Transverse colon (tissue), 4 donors: ENCODE data around the gene CSTB.

Experiments used
- EP300 ChIP-seq: sonication (generic); formaldehyde crosslinking; IDR thresholded peaks from one replicate; pipeline ENCODE4 v1.6.1; 2017; ENCODE audit warnings: antibody characterized with exemption, low read depth
- POLR2A ChIP-seq: fragments of 450-650 bp; IDR thresholded peaks from one replicate; pipeline ENCODE4 v1.6.1; 2016; ENCODE audit warnings: antibody characterized with exemption, mild to moderate bottlenecking, moderate library complexity
- POLR2AphosphoS5 ChIP-seq, 3 donors: sonication (generic); formaldehyde crosslinking; IDR thresholded peaks; one replicate each; pipeline ENCODE4 v1.6.1; 2016; ENCODE audit warnings: antibody characterized with exemption in 3 of 3
- TF ChIP-seq, protein P1 (sequence below), 5 experiments: fragments of 200-600 bp in 3 of 5; fragments of 450-650 bp in 2 of 5; sonication (generic) in 3 of 5; IDR thresholded peaks; 1 replicate in 2 of 5; 2 replicates in 3 of 5; pipeline ENCODE4 v1.5.1; 2016 to 2017; ENCODE audit warnings: antibody characterized with exemption in 5 of 5, inconsistent platforms in 3 of 5, mild to moderate bottlenecking in 2 of 5, moderate library complexity in 1 of 5

DNA sequence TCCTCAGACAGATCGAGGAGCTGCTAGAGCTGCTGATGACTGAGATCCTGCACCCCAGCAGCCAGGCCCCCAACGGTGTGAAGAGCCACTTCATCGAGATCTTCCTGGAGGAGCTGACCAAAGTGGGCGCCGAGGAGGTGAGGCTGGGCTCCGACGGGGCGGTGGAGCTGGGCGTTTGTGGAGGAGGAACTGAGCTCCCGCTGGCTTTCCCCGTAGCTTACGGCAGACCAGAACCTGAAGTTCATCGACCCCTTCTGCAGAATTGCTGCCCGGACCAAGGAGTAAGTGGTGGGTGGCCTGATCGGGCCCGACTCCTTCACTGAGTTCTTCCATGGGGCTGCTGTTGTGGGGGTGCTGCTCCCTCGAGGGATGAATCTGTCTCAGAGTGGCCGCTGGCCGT, 21.3 kb upstream of the CSTB start:
- TF ChIP-seq POLR2A (no peak), POLR2AphosphoS5 (IDR thresholded peaks at IDR 0.05) (no peak), EP300 (no peak)
- TF ChIP-seq, protein P1, sequence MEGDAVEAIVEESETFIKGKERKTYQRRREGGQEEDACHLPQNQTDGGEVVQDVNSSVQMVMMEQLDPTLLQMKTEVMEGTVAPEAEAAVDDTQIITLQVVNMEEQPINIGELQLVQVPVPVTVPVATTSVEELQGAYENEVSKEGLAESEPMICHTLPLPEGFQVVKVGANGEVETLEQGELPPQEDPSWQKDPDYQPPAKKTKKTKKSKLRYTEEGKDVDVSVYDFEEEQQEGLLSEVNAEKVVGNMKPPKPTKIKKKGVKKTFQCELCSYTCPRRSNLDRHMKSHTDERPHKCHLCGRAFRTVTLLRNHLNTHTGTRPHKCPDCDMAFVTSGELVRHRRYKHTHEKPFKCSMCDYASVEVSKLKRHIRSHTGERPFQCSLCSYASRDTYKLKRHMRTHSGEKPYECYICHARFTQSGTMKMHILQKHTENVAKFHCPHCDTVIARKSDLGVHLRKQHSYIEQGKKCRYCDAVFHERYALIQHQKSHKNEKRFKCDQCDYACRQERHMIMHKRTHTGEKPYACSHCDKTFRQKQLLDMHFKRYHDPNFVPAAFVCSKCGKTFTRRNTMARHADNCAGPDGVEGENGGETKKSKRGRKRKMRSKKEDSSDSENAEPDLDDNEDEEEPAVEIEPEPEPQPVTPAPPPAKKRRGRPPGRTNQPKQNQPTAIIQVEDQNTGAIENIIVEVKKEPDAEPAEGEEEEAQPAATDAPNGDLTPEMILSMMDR (IDR thresholded peaks at IDR 0.05): no peak
